GM21723 (cell line): ENCODE results near the gene NPLOC4.
"Not testable (repeated sequence)": the region's sequence is repeated elsewhere in the genome, so short reads cannot be mapped to it uniquely, and the experiment has no call there.

Experiments used
- ATAC-seq: cut with Tn5 transposase; IDR thresholded peaks from one replicate; pipeline ENCODE4 v1.9.1; 2021; ENCODE audit warnings: mild to moderate bottlenecking, moderate library complexity; ENCODE audit not compliant: unreplicated experiment

NPLOC4 gene

GRCh38 chr17:81589612-81590011 is 47.3 kb downstream of the NPLOC4 start:
- ATAC-seq = no peak

- no peak for ATAC-seq
Measured at GRCh38 chr17:81586096-81586495, 50.8 kb downstream of the NPLOC4 start.

- not testable (repeated sequence) for ATAC-seq
Measured at GRCh38 chr17:81584771-81585170, 52.1 kb downstream of the NPLOC4 start.

- no peak for ATAC-seq
Measured at GRCh38 chr17:81583589-81584342, 53.1 kb downstream of the NPLOC4 start.

GRCh38 chr17:81582749-81583148 is 54.2 kb downstream of the NPLOC4 start:
- ATAC-seq = no peak

- ATAC-seq = no peak
Measured at GRCh38 chr17:81582341-81582740, 54.6 kb downstream of the NPLOC4 start.

- no peak for ATAC-seq
Measured at GRCh38 chr17:81581758-81582157, 55.2 kb downstream of the NPLOC4 start.

- ATAC-seq = no peak
Measured at GRCh38 chr17:81580481-81580880, 56.4 kb downstream of the NPLOC4 start.

- no peak for ATAC-seq
Measured at GRCh38 chr17:81579821-81580321, 57.0 kb downstream of the NPLOC4 start.

- no peak for ATAC-seq
Measured at GRCh38 chr17:81579298-81579697, 57.6 kb downstream of the NPLOC4 start.

GRCh38 chr17:81578561-81579225 is 58.2 kb downstream of the NPLOC4 start:
- ATAC-seq = no peak

GRCh38 chr17:81578038-81578441 is 58.9 kb downstream of the NPLOC4 start:
- no peak for ATAC-seq

GRCh38 chr17:81577278-81578000 is 59.5 kb downstream of the NPLOC4 start:
- ATAC-seq = no peak

- ATAC-seq = no peak
Measured at GRCh38 chr17:81576621-81577277, 60.2 kb downstream of the NPLOC4 start.

- no peak for ATAC-seq
Measured at GRCh38 chr17:81575836-81576235, 61.1 kb downstream of the NPLOC4 start.

- no peak for ATAC-seq
Measured at GRCh38 chr17:81574643-81574956, 62.3 kb downstream of the NPLOC4 start.

GRCh38 chr17:81573794-81574642 is 62.9 kb downstream of the NPLOC4 start:
- no peak for ATAC-seq

- no peak for ATAC-seq
Measured at GRCh38 chr17:81572563-81573168, 64.2 kb downstream of the NPLOC4 start.

- no peak for ATAC-seq
Measured at GRCh38 chr17:81570964-81571363, 65.9 kb downstream of the NPLOC4 start.

GRCh38 chr17:81569986-81570514 is 66.9 kb downstream of the NPLOC4 start:
- no peak for ATAC-seq
